Amniotic stem cell (primary cell): Measurements from ENCODE around the gene ENSA.
"Not testable (repeated sequence)": the region's sequence is repeated elsewhere in the genome, so short reads cannot be mapped to it uniquely, and the experiment has no call there.

Experiments
- DNase-seq: peaks from one replicate; lab custom pipeline; 2025; lab: John Stamatoyannopoulos, UW

ENSA gene

GRCh38 chr1:150580966-150581365, 48.4 kb downstream of the ENSA start:
- not testable (repeated sequence) for DNase-seq

GRCh38 chr1:150579945-150580642, 49.3 kb downstream of the ENSA start:
- no peak for DNase-seq

GRCh38 chr1:150579110-150579944, 50.1 kb downstream of the ENSA start, which contains the start of gene MCL1:
TSS of gene MCL1 (minus strand) at chr1:150579610. CDS start at chr1:150579530, 80 bp downstream.
- DNase-seq, result peak; percentile 97

- peak; percentile 80 for DNase-seq
Observed at GRCh38 chr1:150578272-150579109, 50.9 kb downstream of the ENSA start.

GRCh38 chr1:150577557-150578271, 51.7 kb downstream of the ENSA start:
- no peak for DNase-seq

- DNase-seq, result no peak
Observed at GRCh38 chr1:150576794-150577556, 52.4 kb downstream of the ENSA start.

- DNase-seq, result no peak
Observed at GRCh38 chr1:150576367-150576711, 53.1 kb downstream of the ENSA start.

GRCh38 chr1:150575518-150576366, 53.7 kb downstream of the ENSA start:
- DNase-seq, result no peak

GRCh38 chr1:150575072-150575489, 54.3 kb downstream of the ENSA start:
- no peak for DNase-seq

GRCh38 chr1:150574260-150575071, 54.9 kb downstream of the ENSA start:
- no peak for DNase-seq

- DNase-seq, result not testable (repeated sequence)
Observed at GRCh38 chr1:150573648-150574071, 55.8 kb downstream of the ENSA start.

- DNase-seq, result no peak
Observed at GRCh38 chr1:150572918-150573647, 56.3 kb downstream of the ENSA start.
